Natural killer cell (primary cell): ENCODE measurements around the gene TMEM62. TPM values are rescaled to one million over a fixed set of nuclear protein-coding genes. Genes with fewer than 3 reads are reported as not detected.

Source experiments
- ATAC-seq, 3 donors: fragments of 150-1000 bp in 2 of 3; fragments of 200-7000 bp in 1 of 3; cut with Tn5 transposase; 1 replicate in 1 of 3; 2 replicates in 2 of 3; pipeline ENCODE4 v1.10.0; 2021; ENCODE audit warnings: mild to moderate bottlenecking in 2 of 3, moderate library complexity in 2 of 3
- DNase-seq, 2 donors: peaks; one replicate each; pipeline versions ENCODE4 v3.0.0 to v3.0.0-alpha.2; 2013 to 2021; ENCODE audit warnings: mixed read lengths in 1 of 2
- H3K27ac ChIP-seq: one replicate; pipeline ENCODE4 v1.5.1; 2013; ENCODE audit warnings: mild to moderate bottlenecking, low read length
- H3K27me3 ChIP-seq: one replicate; pipeline ENCODE4 v1.6.1; 2013; ENCODE audit warnings: low read length; ENCODE audit not compliant: control insufficient read depth, insufficient read depth
- H3K36me3 ChIP-seq: one replicate; pipeline ENCODE4 v1.6.1; 2013; ENCODE audit warnings: low read length; ENCODE audit not compliant: control insufficient read depth, insufficient read depth
- H3K4me1 ChIP-seq: one replicate; pipeline ENCODE4 v1.6.1; 2013; ENCODE audit warnings: low read length; ENCODE audit not compliant: control insufficient read depth, insufficient read depth
- H3K4me3 ChIP-seq: one replicate; pipeline ENCODE4 v1.5.1; 2013; ENCODE audit warnings: low read length
- H3K9me3 ChIP-seq: one replicate; pipeline ENCODE4 v1.6.1; 2013; ENCODE audit warnings: low read length; ENCODE audit not compliant: control insufficient read depth, insufficient read depth
- H3K27ac Mint-ChIP-seq, 2 donors: one replicate each; pipeline ENCODE4 v1.8.0; 2022; ENCODE audit warnings: mild to moderate bottlenecking in 2 of 2, mixed read lengths in 2 of 2, moderate library complexity in 1 of 2
- H3K27me3 Mint-ChIP-seq, 2 donors: one replicate each; pipeline ENCODE4 v1.8.0; 2022; ENCODE audit warnings: low read depth in 2 of 2, mixed read lengths in 2 of 2
- H3K36me3 Mint-ChIP-seq: one replicate; pipeline ENCODE4 v1.8.0; 2022; ENCODE audit warnings: mixed read lengths
- H3K4me1 Mint-ChIP-seq, 2 donors: one replicate each; pipeline ENCODE4 v1.8.0; 2022; ENCODE audit warnings: mixed read lengths in 2 of 2
- H3K4me3 Mint-ChIP-seq: one replicate; pipeline ENCODE4 v1.8.0; 2022; ENCODE audit warnings: mild to moderate bottlenecking, moderate library complexity, mixed read lengths
- H3K9me3 Mint-ChIP-seq, 2 donors: one replicate each; pipeline ENCODE4 v1.8.0; 2022; ENCODE audit warnings: mixed read lengths in 2 of 2
- CTCF ChIP-seq: fragments of 200-600 bp; IDR thresholded peaks from one replicate; pipeline ENCODE4 v1.8.0; 2022; ENCODE audit warnings: antibody characterized with exemption
- WGBS: methylation state at CpG from one replicate; pipeline ENCODE4 v1.1.7; 2013; ENCODE audit warnings: missing lambda C conversion rate; ENCODE audit not compliant: insufficient coverage; 5-methylcytosine and 5-hydroxymethylcytosine counted together
- intact Hi-C: fragments of 100-400 bp; cut with micrococcal nuclease; formaldehyde crosslinking; loops from one replicate; pipeline ENCODE4 v1.14.2; 2022
- total RNA-seq, 4 donors: library from RNA; stranded (reverse); fragments of 120-200 nt in 1 of 4; gene quantifications; one replicate each; pipeline versions ENCODE4 v1.2.3 to v1.2.4, GENCODE V29; 2013 to 2022

TMEM62 gene
- 10 to 100 TPM; 39.4 to 43.8 (median 40.8) TPM for total RNA-seq
- total RNA-seq (2013), result 66.7 TPM

DNA sequence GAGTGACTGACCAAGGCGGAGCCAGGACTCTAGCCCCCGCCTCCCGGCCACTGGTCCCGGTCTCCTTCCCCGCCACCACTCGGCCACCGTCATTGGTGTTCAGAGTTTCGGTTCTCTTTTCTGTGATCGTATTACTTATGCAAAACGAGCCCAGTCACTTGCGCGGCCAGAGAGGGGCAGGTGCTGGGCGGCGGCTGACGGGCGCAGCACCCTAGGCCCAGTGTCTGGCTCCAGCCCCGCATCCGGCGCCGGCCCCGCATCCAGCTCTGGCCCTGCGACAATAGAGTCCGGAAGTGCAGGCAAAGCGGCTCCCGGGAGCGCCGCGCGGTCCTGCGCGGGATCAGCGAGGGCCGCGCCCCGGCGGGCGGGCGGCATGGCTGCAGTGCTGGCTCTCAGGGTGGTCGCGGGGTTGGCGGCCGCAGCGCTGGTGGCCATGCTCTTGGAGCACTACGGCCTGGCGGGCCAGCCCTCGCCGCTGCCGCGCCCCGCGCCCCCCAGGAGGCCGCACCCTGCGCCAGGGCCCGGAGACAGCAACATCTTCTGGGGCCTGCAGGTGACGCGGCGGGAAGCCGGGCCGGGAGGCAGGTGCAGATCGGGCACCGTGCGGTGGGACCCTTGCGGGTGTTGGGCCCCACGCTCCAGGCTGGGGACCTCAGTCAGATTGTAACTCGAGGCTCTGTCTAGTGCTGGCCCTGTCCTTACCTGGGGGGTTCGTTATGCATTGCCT lies at the start of gene TMEM62:
Gene TMEM62 (plus strand): TSS at position 157 of the 727 bp plus-strand sequence. CDS start 217 bp downstream, at position 374.
- intact Hi-C loops, result loop anchor here (1.0 kb wide), 1 partner anchor 27 kb away; the partner anchor contains the start of gene UBR1
- Histone ChIP-seq H3K27ac (peak within 1 kb of the TSS; percentile 74), H3K27me3 (no peaks in the 10 kb centered on the region), H3K36me3 (peaks cover 17% of the 10 kb centered on the region), H3K4me3 (peak within 1 kb of the TSS; percentile 54), H3K4me1 (peaks cover 12% of the 10 kb centered on the region), H3K9me3 (peaks cover under 1% of the 10 kb centered on the region)
- Mint-ChIP-seq H3K27ac (peak within 1 kb of the TSS; percentile 89 to 97), H3K27me3 (peaks cover 0 to 7% of the 10 kb centered on the region in 2 donors), H3K4me1 (peaks cover 16 to 29% of the 10 kb centered on the region in 2 donors), H3K4me3 (peak within 1 kb of the TSS; percentile 94), H3K36me3 (peaks cover 3% of the 10 kb centered on the region), H3K9me3 (peaks cover 0 to 2% of the 10 kb centered on the region in 2 donors)
- DNase-seq (peak; percentile 72), ATAC-seq (peak; percentile 86 to 93 (median 89))
- under 1% methylated on average over 66 of the region's 66 CpGs for WGBS
- no peak for TF ChIP-seq CTCF

GRCh38 chr15:43085921-43086320 lies 47.5 kb upstream of the TMEM62 start:
- TF ChIP-seq CTCF, result no peak
- H3K4me1 ChIP-seq, result peaks cover 2% of the 10 kb centered on the region
- H3K27ac ChIP-seq, result no peak overlapping the region
- Mint-ChIP-seq H3K4me1 (peaks cover 20 to 29% of the 10 kb centered on the region in 2 donors), H3K36me3 (peaks cover 8% of the 10 kb centered on the region), H3K9me3 (no peaks in the 10 kb centered on the region), H3K4me3 (no peak overlapping the region), H3K27me3 (no peaks in the 10 kb centered on the region), H3K27ac (peak overlapping the region; percentile 29 to 45)
- DNase-seq (no peak), ATAC-seq (no peak)
- no peaks in the 10 kb centered on the region for H3K27me3 ChIP-seq
- intact Hi-C loops, result no loop called here
- H3K4me3 ChIP-seq, result no peak overlapping the region
- no peaks in the 10 kb centered on the region for H3K9me3 ChIP-seq
- peaks cover 35% of the 10 kb centered on the region for H3K36me3 ChIP-seq

GRCh38 chr15:43086551-43086950 lies 46.8 kb upstream of the TMEM62 start:
- Mint-ChIP-seq H3K4me1 (peaks cover 20 to 29% of the 10 kb centered on the region in 2 donors), H3K27ac (peak overlapping the region; percentile 29 to 45), H3K9me3 (no peaks in the 10 kb centered on the region), H3K36me3 (peaks cover 8% of the 10 kb centered on the region), H3K27me3 (no peaks in the 10 kb centered on the region), H3K4me3 (no peak overlapping the region)
- DNase-seq (no peak), ATAC-seq (no peak)
- no peaks in the 10 kb centered on the region for H3K27me3 ChIP-seq
- H3K27ac ChIP-seq, result no peak overlapping the region
- no peak overlapping the region for H3K4me3 ChIP-seq
- 71% methylated on average over 1 of the region's 1 CpG for WGBS
- H3K36me3 ChIP-seq, result peaks cover 30% of the 10 kb centered on the region
- peaks cover 2% of the 10 kb centered on the region for H3K4me1 ChIP-seq
- intact Hi-C loops, result no loop called here
- no peaks in the 10 kb centered on the region for H3K9me3 ChIP-seq
- no peak for TF ChIP-seq CTCF
